Testis (tissue), 2 donors: ENCODE data around the gene EMX2.

Experiments
- CTCF ChIP-seq, 3 experiments: fragments of 450-650 bp in 2 of 3; fragments of 200-600 bp in 1 of 3; sonication (generic) in 1 of 3; IDR thresholded peaks; one replicate each; pipeline ENCODE4 v1.5.1; 2016 to 2019; ENCODE audit warnings: antibody characterized with exemption in 3 of 3, mild to moderate bottlenecking in 2 of 3, moderate library complexity in 1 of 3
- POLR2A ChIP-seq: fragments of 450-650 bp; IDR thresholded peaks from one replicate; pipeline ENCODE4 v1.6.1; 2017; ENCODE audit warnings: antibody characterized with exemption, mild to moderate bottlenecking, moderate library complexity

DNA sequence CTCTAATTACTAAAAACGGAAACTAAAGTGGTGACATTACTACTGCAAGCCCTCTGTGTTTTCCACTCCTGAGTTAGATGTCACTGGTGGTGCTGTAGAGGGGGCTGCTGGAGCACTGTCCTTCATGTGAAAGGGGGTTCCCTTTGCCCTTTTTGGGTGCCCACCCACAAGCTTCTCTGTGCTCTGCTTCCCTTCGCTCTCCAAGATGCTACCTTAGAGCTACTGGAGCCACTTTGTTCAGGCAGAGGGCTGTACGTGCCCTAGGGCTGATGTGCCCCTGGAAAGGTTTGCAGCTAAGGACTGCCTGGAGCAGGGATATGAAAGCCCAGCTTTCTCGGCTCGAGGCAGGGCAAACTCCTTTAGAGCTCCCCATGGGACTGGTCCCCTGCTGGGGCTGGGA lies 28.3 kb downstream of the EMX2 start:
- TF ChIP-seq POLR2A: no peak
- no peak for TF ChIP-seq CTCF (IDR thresholded peaks at IDR 0.05)
